ENCODE data around the gene SPOPL. TPM values are rescaled to one million over a fixed set of nuclear protein-coding genes. Genes with fewer than 3 reads are reported as not detected.
"Not testable (repeated sequence)": the region's sequence is repeated elsewhere in the genome, so short reads cannot be mapped to it uniquely, and the experiment has no call there.

The SPOPL gene
- total RNA-seq, 4 donors from 2014 or later = 18.8 to 28.1 (median 21.9) TPM

- DNase-seq = no peak
- Histone ChIP-seq H3K36me3 (no peaks in the 10 kb centered on the region), H3K4me1 (no peaks in the 10 kb centered on the region), H3K27me3 (no peaks in the 10 kb centered on the region), H3K9me3 (no peaks in the 10 kb centered on the region), H3K27ac (no peak overlapping the region), H3K4me3 (no peak overlapping the region)
- TF ChIP-seq CTCF (IDR thresholded peaks at IDR 0.05) = no peak
These were observed 45.9 kb upstream of the SPOPL start for GRCh38 chr2:138455691-138456090.

- H3K27me3 ChIP-seq, H3K9me3 ChIP-seq, DNase-seq, H3K4me3 ChIP-seq, H3K4me1 ChIP-seq, H3K36me3 ChIP-seq, H3K27ac ChIP-seq: not testable (repeated sequence)
These were observed 38.9 kb upstream of the SPOPL start for GRCh38 chr2:138462689-138463088.

GRCh38 chr2:138468617-138469016 lies 33.0 kb upstream of the SPOPL start:
- no peak for DNase-seq

DNA sequence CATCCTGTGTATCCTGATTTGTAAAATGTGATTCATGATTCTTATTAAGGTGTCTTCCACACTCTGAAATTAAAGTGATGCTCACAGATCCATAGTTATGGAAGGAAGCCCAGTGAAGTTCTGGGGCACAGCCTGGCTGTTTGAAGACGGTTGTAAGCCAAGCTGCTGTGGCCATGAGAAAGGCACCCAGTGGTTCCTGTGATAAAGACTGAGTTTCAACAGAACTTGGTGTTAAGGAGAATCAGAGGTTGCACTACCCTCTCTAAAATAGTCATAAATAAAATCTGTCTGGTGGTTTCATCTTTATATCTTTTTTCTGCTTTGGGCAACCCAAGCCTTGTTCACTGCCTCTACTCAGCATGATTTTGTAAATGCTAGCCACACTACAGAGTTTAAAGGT lies 32.2 kb upstream of the SPOPL start:
- Histone ChIP-seq H3K9me3 (no peaks in the 10 kb centered on the region), H3K4me1 (no peaks in the 10 kb centered on the region), H3K27ac (no peak overlapping the region), H3K36me3 (no peaks in the 10 kb centered on the region), H3K4me3 (no peak overlapping the region), H3K27me3 (no peaks in the 10 kb centered on the region)
- no peak for TF ChIP-seq CTCF (IDR thresholded peaks at IDR 0.05)
- TF ChIP-seq POLR2A (IDR thresholded peaks at IDR 0.05) = no peak
- no peak for DNase-seq

More at GRCh38 chr2:138468617-138469016, 33.0 kb upstream of the SPOPL start:
- TF ChIP-seq POLR2A (IDR thresholded peaks at IDR 0.05) (no peak), CTCF (IDR thresholded peaks at IDR 0.05) (no peak)
- Histone ChIP-seq H3K4me1 (no peaks in the 10 kb centered on the region), H3K27ac (no peak overlapping the region), H3K36me3 (no peaks in the 10 kb centered on the region), H3K27me3 (no peaks in the 10 kb centered on the region), H3K4me3 (no peak overlapping the region), H3K9me3 (no peaks in the 10 kb centered on the region)

GRCh38 chr2:138470941-138471340 lies 30.6 kb upstream of the SPOPL start:
- TF ChIP-seq CTCF (IDR thresholded peaks at IDR 0.05) (no peak), POLR2A (IDR thresholded peaks at IDR 0.05) (no peak)
- H3K27me3 ChIP-seq = no peaks in the 10 kb centered on the region
- no peaks in the 10 kb centered on the region for H3K36me3 ChIP-seq
- no peak for DNase-seq
- H3K4me1 ChIP-seq = peaks cover 0 to 3% (median 0%) of the 10 kb centered on the region in 4 donors
- no peak overlapping the region for H3K27ac ChIP-seq
- H3K4me3 ChIP-seq = no peak overlapping the region
- no peaks in the 10 kb centered on the region for H3K9me3 ChIP-seq

- Histone ChIP-seq H3K27ac (no peak overlapping the region), H3K4me1 (peaks cover 0 to 3% (median 0%) of the 10 kb centered on the region in 4 donors), H3K4me3 (no peak overlapping the region), H3K36me3 (no peaks in the 10 kb centered on the region), H3K9me3 (no peaks in the 10 kb centered on the region), H3K27me3 (no peaks in the 10 kb centered on the region)
- no peak for DNase-seq
- TF ChIP-seq CTCF (IDR thresholded peaks at IDR 0.05) (no peak), POLR2A (IDR thresholded peaks at IDR 0.05) (no peak)
These were observed 27.3 kb upstream of the SPOPL start for GRCh38 chr2:138474100-138474825.

Measured in Peyer's patch (tissue), 4 donors.